Measurements from ENCODE around the gene RORC.

The RORC gene

DNA sequence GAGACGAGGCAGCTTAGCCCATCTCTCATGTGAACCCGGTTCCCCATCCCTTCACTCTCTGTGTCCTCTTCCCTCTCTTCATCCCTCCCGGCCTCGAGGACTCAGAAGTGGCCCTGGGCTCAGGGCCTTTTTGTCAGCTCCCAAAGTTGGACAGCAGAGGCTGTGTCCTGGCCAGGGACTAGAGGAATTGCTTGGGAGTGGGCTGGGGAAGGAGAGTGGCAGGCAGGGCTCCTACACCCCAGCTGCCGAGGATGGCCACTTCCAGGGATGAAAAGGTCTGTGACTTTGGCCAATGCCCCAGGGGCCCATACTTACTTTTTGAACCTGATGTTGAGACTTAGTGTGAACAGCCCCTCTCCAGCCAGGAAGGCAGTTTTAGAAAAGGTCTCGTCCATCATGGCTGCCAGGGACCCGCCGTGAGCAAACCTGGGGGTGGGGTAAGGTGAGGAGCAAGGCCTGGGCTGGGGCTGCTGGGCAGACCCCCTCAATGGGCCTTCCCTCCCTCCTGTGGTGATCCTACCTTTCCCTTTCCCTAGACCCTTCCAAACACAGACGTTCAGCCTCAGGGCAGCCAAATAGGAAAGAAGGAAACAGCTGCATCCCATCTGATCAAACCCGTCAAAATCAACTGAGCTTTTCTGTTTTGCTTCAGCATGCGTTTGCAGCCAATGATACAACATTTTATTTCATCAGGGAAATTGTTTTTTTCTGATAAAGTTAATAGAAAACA is 16.4 kb upstream of the RORC start:
- no peak for DNase-seq

DNA sequence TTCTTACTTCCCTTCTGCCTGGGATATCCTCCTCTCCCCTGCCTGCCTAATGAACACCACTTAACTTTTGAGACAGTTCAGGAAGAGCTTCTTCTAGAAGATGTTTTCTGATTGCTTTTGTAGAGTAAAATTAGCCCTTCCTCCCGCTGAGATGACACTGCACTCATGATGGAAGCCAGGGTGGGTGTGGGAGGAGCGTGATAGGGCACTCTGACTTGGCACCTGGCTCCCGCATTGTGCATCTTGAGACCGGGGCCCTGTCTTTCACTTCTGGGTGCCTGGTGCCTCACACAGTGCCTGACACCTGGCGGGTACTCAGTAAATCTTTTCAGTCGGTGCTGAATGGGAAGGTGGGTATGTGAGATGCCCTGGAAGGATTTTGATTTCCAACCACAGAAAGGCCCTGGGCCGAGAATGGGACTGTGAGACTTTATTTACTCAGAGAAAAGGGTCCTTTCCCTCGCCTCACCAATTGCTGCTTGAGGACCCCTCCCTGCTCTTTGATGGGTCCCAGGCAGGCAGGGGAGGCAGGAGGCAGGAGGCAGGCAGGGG is 15.2 kb upstream of the RORC start:
- no peak for DNase-seq

DNA sequence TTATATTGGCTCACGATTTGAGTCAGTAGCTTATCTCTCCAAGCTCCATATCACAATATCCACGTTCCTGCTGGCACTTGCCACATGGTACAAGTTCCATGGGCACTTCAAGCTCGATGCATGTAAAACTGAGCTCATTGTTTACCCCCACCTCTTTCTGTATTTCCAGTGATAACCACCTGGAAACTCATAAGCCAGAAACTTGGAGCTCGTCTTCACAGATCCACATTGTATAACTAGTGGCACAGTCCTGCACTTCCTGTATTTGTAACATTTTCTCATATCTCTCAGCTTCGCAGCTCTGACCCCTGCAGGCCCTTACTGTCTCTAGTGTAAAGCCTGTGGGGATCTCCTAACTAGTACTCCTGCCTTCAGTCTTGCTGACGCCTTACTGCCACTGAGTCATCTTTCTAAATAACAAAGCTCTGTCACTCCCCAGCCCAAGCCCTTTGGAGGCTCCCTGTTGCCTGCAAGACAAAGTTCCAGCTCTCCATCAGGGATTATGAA is 14.5 kb upstream of the RORC start:
- no peak for DNase-seq

DNA sequence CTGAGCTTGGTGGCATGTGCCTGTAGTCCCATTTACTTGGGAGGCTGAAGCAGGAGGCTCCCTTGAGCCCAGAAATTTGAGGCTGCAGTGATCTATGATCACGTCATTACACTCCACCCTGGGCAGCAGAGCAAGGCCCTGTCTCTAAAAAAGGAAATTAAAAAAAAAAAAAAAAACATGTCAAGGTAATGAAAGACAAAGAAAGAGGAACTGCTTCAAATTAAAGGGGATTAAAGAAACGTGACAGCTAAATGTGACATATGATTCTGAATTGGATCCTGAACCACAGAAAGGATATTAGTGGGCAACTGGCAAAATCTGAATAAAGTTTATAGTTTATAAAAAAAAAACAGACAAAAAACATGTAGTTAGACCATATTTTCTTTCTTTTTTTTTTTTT is 11.8 kb upstream of the RORC start:
- no peak for DNase-seq

DNA sequence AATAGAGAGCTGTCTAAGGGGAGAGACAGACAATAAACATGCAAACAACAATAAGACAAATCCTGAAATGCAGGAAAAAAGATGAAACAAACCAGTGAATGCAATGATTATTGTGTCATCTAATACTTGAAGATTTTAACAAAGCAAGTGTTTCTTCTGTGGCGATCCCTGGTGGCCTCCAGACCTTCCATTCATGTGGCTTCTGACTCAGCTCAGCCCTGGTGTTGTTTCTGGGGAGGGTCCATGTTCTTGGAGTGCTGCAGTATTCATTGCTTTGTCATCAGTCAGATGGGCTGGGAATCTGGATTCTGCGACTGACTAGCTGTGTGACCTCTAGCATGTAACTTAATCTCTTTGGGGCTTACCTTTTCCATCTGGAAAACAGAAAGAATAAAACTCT is 9.5 kb upstream of the RORC start:
- no peak for DNase-seq

DNA sequence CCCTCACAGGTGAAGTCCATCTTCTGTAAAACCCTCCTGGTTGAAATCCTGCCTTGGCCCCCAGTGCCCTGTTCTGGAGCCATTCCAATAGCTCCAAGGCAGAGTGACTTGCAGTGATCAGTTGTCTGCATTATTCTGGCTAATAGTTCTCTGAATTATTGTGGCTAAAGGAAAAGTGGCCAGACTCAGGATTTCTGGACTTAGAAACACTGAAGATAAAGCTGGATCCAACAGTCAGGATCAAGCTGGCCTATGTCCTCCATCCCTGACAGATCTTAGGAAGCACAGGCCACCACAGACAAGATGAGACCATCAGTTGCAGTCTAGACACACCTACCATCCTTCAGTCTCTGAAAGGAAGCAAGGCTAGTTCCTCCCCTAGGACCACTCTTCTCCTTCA is 8.8 kb upstream of the RORC start:
- no peak for DNase-seq

- peak; percentile 27 to 51 (median 46) for DNase-seq
Measured at GRCh38 chr1:151839457-151840403, 8.1 kb upstream of the RORC start, which contains the start of gene C2CD4D. Gene C2CD4D, minus strand, starts transcription at chr1:151839820. Its CDS starts 831 bp downstream, at chr1:151838989.

- DNase-seq: no peak
Measured at GRCh38 chr1:151839082-151839412, 7.4 kb upstream of the RORC start.

DNA sequence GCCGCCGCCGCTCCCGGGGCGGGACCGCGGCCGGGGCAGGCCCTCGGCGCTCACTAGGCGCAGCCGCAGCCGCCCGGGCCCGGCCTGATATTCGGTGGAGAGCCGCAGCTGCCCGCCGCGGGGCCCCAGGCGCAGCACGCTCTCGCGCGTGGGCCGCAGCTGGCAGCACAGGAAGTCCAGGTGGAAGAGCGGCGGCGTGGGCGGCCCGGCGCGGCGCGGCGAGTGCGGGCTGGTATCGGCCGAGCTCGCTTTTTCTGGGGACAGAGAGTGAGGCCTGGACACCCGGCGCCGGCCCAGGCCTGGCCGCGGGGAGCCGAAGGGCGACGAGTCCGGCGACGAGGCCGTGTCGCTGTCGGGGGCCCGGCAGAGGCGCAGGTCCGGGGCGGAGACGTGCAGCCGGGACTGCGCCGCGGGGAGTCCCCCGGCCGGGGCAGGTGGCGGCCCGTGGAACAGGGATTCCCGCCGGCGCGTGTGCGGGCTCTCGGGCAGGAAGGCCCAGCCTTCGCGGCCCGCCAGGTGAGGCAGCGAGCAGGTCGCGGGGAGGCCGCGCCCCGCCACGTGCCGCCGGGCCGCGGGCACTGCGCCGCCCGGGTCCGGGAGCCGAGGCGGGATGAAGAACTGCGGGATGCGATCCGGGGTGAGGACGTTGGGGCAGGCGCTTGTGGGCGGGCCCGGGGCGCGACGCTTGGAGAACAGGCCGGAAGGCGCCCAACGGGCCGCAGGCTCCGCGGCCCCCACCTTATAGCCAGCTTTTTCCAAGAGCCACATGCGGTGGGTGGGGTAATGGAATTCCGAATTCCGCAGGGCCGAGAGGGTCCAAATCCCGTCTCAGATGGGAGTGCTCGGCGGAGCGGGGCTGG is 6.8 kb upstream of the RORC start:
- DNase-seq: no peak

DNA sequence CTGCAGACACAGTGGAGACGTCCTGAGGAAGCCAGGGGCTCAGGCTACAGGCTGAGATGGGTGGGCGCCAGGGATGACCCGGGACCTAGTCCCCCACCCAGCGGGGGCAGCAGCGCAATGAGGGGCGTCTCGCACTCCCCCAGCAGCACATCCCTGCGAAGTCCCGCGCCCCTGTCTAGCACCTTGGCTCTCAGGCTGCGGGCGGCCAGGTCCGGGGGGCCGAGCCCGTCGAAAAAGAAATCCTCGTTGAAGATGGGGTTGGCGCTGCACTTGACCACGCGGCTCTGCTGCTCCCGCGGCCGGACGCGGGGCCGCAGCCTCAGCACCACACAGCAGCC is 6.3 kb upstream of the RORC start:
- no peak for DNase-seq

- no peak for DNase-seq
Measured at GRCh38 chr1:151837197-151837596, 5.6 kb upstream of the RORC start.

DNA sequence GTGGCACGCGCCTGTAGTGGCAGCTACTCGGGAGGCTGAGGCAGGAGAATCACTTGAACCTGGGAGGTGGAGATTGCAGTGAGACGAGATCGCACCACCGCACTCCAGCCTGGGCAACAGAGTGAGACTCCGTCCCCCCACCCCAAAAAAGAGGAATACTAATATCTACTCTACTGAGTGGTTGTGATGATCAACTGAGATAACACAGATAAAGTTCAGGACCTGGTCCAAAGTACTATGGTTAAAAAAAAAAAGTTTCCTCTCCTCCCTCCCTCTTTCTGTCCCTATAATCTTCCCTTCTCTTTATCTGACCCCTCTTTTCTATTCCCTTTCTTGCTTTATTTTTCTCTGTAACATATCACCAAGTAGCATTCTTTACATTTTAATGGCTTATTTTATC is 4.0 kb upstream of the RORC start:
- DNase-seq: no peak

GRCh38 chr1:151834239-151834638 is 2.6 kb upstream of the RORC start:
- no peak for DNase-seq

DNA sequence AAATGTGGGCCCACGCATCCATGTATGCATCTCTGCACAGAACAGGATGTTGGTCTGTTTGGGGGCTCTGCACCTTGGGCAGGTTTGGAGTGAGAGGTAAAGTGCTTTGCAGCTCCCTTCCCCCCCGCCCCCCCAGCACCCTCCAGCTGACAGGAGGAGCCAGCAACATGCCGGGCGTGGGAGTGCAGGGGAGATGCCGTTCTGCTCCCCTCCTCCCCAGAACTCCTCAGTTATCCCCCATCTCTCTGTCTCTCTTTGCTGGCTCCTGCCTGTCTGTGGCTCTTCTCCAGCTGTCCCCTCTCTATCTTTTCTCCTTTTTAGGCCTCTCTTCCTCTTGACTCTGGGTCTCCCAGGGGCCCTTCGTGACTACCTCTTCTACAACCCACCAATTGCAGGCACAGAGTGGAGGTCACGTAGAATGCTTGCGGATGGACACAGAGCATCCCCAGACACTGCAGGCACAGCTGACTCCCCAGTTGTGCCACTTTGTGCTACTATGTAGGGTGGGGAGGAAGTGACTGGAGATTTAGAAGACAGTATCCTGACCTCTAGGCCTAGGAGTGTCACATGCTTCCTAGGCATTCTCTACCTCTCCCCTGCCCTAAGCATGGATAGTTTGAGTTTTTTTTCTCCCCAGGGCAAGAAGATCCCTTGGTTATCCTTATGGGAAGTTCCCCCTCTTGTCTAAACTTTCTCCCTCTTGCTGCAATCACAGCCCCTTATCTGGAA is 1.7 kb upstream of the RORC start:
- DNase-seq: no peak

GRCh38 chr1:151832318-151832980 is 847 bp upstream of the RORC start:
- DNase-seq: no peak

GRCh38 chr1:151831256-151831591 is 378 bp downstream of the RORC start:
- DNase-seq: no peak

GRCh38 chr1:151830055-151830454 is 1.5 kb downstream of the RORC start:
- no peak for DNase-seq

DNA sequence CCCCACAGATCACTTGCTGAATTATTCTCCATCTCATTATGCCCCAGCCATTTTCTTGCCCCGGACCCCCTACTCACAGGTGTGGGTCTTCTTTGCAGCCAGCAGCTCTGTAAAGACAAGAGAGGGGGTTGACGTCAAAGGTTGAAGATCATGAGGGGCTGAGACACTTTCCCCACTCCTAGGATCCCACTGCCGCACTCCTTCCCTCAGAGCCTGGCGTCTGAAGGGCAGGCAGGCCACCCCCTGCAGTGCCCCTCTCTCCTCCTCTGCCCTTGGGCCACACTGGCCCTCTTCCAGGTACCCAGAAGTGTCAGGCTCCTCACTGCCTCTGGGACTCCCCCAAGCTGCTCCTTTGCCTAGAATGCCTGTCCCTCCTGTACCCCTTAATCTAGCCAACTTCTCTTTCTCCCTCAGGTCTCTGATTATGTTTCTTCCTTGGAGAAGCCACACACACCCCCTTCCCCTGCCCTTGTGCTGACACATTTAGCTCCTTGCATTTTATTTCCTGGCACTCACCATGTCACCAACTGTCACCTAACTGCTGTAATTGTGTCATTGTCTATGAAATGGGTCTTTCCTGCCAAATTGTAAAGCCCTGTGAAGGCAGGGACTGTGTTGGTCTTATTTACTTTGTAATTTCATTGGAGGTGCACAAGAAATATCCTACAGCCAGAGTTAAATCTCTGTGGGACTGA is 2.1 kb downstream of the RORC start:
- no peak for DNase-seq

- DNase-seq: no peak
Measured at GRCh38 chr1:151828921-151829320, 2.7 kb downstream of the RORC start.

- no peak for DNase-seq
Measured at GRCh38 chr1:151827853-151828252, 3.7 kb downstream of the RORC start.
